Measurements from ENCODE around the gene KRT23.

GRCh38 chr17:40905370-40905769 is 32.1 kb downstream of the KRT23 start:
- no peak for TF ChIP-seq CTCF (IDR thresholded peaks at IDR 0.05)
- TF ChIP-seq POLR2A (IDR thresholded peaks at IDR 0.05), result no peak
